Measurements from ENCODE around the gene SRD5A1.

- no peak for TF ChIP-seq HEYL (CRISPR knock-in tag; IDR thresholded peaks at IDR 0.05)
- no peak for TF ChIP-seq RFX5 (IDR thresholded peaks at IDR 0.05)
- no peak for TF ChIP-seq CTCF (IDR thresholded peaks at IDR 0.05)
Observed at GRCh38 chr5:6703806-6704205, 70.6 kb downstream of the SRD5A1 start.

Measured in A549 (cell line).